HepG2 (cell line): Measurements from ENCODE around the gene PCYOX1L. TPM values are rescaled to one million over a fixed set of nuclear protein-coding genes. Genes with fewer than 3 reads are reported as not detected.

Experiments used
- AKNA ChIP-seq: sonication (generic); formaldehyde crosslinking; IDR thresholded peaks from 2 replicates; pipeline ENCODE4 v1.4.0; 2020; ENCODE audit warnings: missing genetic modification reagents, borderline replicate concordance
- KDM1A ChIP-seq: IDR thresholded peaks from 2 replicates; pipeline ENCODE4 v1.6.1; 2016; ENCODE audit warnings: missing compliant biosample characterization
- MYNN ChIP-seq: sonication (generic); formaldehyde crosslinking; IDR thresholded peaks from 2 replicates; pipeline ENCODE4 v1.4.0; 2020; ENCODE audit warnings: mild to moderate bottlenecking, low read depth, missing genetic modification reagents
- NFRKB ChIP-seq: fragments of 450-650 bp; IDR thresholded peaks from 2 replicates; pipeline ENCODE4 v1.6.1; 2017
- PAXIP1 ChIP-seq: sonication (generic); formaldehyde crosslinking; conservative IDR thresholded peaks from 2 replicates; pipeline ENCODE4 v1.4.0; 2020; ENCODE audit warnings: mild to moderate bottlenecking, missing genetic modification reagents, moderate library complexity
- POLR2AphosphoS2 ChIP-seq: IDR thresholded peaks from 2 replicates; pipeline ENCODE4 v1.6.1; 2011; ENCODE audit warnings: low read depth, low read length, improper control_type of control experiment
- SALL1 ChIP-seq: sonication (generic); formaldehyde crosslinking; IDR thresholded peaks from 2 replicates; pipeline ENCODE4 v1.8.0; 2022; ENCODE audit warnings: mild to moderate bottlenecking, missing genetic modification reagents
- SIX1 ChIP-seq: sonication (generic); formaldehyde crosslinking; IDR thresholded peaks from 2 replicates; pipeline ENCODE4 v1.4.0; 2020; ENCODE audit warnings: missing genetic modification reagents, borderline replicate concordance
- SOX5 ChIP-seq: IDR thresholded peaks from 2 replicates; pipeline ENCODE4 v1.6.1; 2016; ENCODE audit warnings: borderline replicate concordance
- SRF ChIP-seq: IDR thresholded peaks from 2 replicates; pipeline ENCODE4 v1.6.1; 2011; ENCODE audit warnings: mild to moderate bottlenecking, low read depth, low read length, moderate library complexity
- SRSF1 ChIP-seq: fragments of 200-400 bp; formaldehyde crosslinking; optimal IDR thresholded peaks from 2 replicates; pipeline ENCODE3; 2017; ENCODE audit warnings: mild to moderate bottlenecking, low read depth, low read length, moderate library complexity
- TEAD3 ChIP-seq: optimal IDR thresholded peaks from 2 replicates; pipeline ENCODE3; 2016; ENCODE audit warnings: borderline replicate concordance
- ZBTB43 ChIP-seq: sonication (generic); formaldehyde crosslinking; conservative IDR thresholded peaks from 2 replicates; pipeline ENCODE4 v1.4.0; 2020; ENCODE audit warnings: missing genetic modification reagents
- ZFYVE20 ChIP-seq: sonication (generic); formaldehyde crosslinking; IDR thresholded peaks from 2 replicates; pipeline ENCODE4 v1.8.0; 2023; ENCODE audit warnings: low read depth, mild to moderate bottlenecking, moderate library complexity, missing genetic modification reagents, borderline replicate concordance
- ZNF282 ChIP-seq: fragments of 450-650 bp; IDR thresholded peaks from 2 replicates; pipeline ENCODE4 v1.6.1; 2018; ENCODE audit not compliant: partially characterized antibody
- ZNF292 ChIP-seq: sonication (generic); formaldehyde crosslinking; IDR thresholded peaks from 2 replicates; pipeline ENCODE4 v1.8.1; 2022; ENCODE audit warnings: mild to moderate bottlenecking, low read depth, missing genetic modification reagents, borderline replicate concordance
- ZNF543 ChIP-seq: sonication (generic); formaldehyde crosslinking; IDR thresholded peaks from 2 replicates; pipeline ENCODE4 v1.4.0; 2020; ENCODE audit warnings: mild to moderate bottlenecking, missing genetic modification reagents
- ZNF569 ChIP-seq: sonication (generic); formaldehyde crosslinking; IDR thresholded peaks from 2 replicates; pipeline ENCODE4 v1.5.0; 2020; ENCODE audit warnings: mild to moderate bottlenecking, missing genetic modification reagents, moderate library complexity, borderline replicate concordance
- ZNF598 ChIP-seq: sonication (generic); formaldehyde crosslinking; IDR thresholded peaks from 2 replicates; pipeline ENCODE4 v1.5.1; 2020; ENCODE audit warnings: mild to moderate bottlenecking, missing genetic modification reagents, borderline replicate concordance
- ZNF83 ChIP-seq: sonication (generic); formaldehyde crosslinking; IDR thresholded peaks from 2 replicates; pipeline ENCODE4 v1.4.0; 2020; ENCODE audit warnings: missing genetic modification reagents, mild to moderate bottlenecking, borderline replicate concordance
- ZNF839 ChIP-seq: sonication (generic); formaldehyde crosslinking; IDR thresholded peaks from 2 replicates; pipeline ENCODE4 v1.4.0; 2020; ENCODE audit warnings: missing genetic modification reagents, mild to moderate bottlenecking, borderline replicate concordance
- ZSCAN31 ChIP-seq: sonication (generic); formaldehyde crosslinking; IDR thresholded peaks from 2 replicates; pipeline ENCODE4 v1.5.0; 2020; ENCODE audit warnings: low read depth, mild to moderate bottlenecking, missing genetic modification reagents
- polyA plus RNA-seq, 8 experiments: library from polyadenylated mRNA; depleted of rRNA in 3 of 8; stranded (reverse) in 7 of 8; unstranded in 1 of 8; fragments of >200 nt; fragmentation: Illumina TruSeq in 4 of 8; extraction: Trizol in 4 of 8; gene quantifications; 2 replicates each; pipeline versions ENCODE4 v1.2.1 to v1.2.3, GENCODE V29; 2011 to 2016; ENCODE audit warnings: low read depth in 4 of 8, missing spikeins in 1 of 8, mixed read lengths in 1 of 8; ENCODE audit not compliant: insufficient read depth in 1 of 8
- total RNA-seq, 5 experiments: library from RNA; depleted of rRNA; stranded (reverse); fragments of >200 nt; fragmentation: Illumina TruSeq; extraction: Trizol; gene quantifications; 2 replicates each; pipeline ENCODE4 v1.2.3, GENCODE V29; 2016; ENCODE audit warnings: low read depth in 1 of 5

The PCYOX1L gene
- total and polyA plus RNA-seq, 2 of the 13 experiments (the other 11 are each of a cell fraction or from before 2014, with no cell fraction given) = 1.00 to 3.7 TPM

- 0 out of 2 replicates have a peak, but pooled peaks have one; percentile 16 for TF ChIP-seq PAXIP1 (CRISPR knock-in tag)
- TF ChIP-seq ZNF569 (CRISPR knock-in tag) = no peak
- no peak for TF ChIP-seq ZNF282
- no peak for TF ChIP-seq POLR2AphosphoS2
- TF ChIP-seq AKNA (CRISPR knock-in tag) = no peak
- TF ChIP-seq MYNN (CRISPR knock-in tag) = no peak
- TF ChIP-seq ZSCAN31 (CRISPR knock-in tag) = no peak
- no peak for TF ChIP-seq ZNF83 (CRISPR knock-in tag)
- no peak for TF ChIP-seq TEAD3 (CRISPR knock-in tag)
- TF ChIP-seq ZNF839 = no peak
- no peak for TF ChIP-seq SRF
- no peak for TF ChIP-seq ZNF598 (CRISPR knock-in tag)
- peak; percentile 24; the same call in 1 of the 2 replicates for TF ChIP-seq SIX1
- TF ChIP-seq NFRKB = no peak
- no peak for TF ChIP-seq SRSF1
- peak; percentile 78; the same call in 1 of the 2 replicates for TF ChIP-seq ZNF292
- TF ChIP-seq SALL1 (CRISPR knock-in tag) = no peak
- TF ChIP-seq ZFYVE20 (CRISPR knock-in tag) = no peak
- no peak for TF ChIP-seq SOX5 (CRISPR knock-in tag)
- 0 out of 2 replicates have a peak, but pooled peaks have one; percentile 39 for TF ChIP-seq ZNF543 (CRISPR knock-in tag)
- TF ChIP-seq ZBTB43 = no peak
- no peak for TF ChIP-seq KDM1A
Observed at GRCh38 chr5:149400304-149400703, 42.5 kb downstream of the PCYOX1L start (continued).
